ENCODE results near the gene TMEM178B.

The TMEM178B gene

GRCh38 chr7:141358386-141358785, 284.5 kb downstream of the TMEM178B start:
- no CpG with 5 or more reads among the region's 1 CpG for WGBS, 2 donors (ENCODE audit: extremely low coverage in 2 of 2, insufficient read length in 2 of 2, insufficient replicate concordance in 1 of 2)

GRCh38 chr7:141359262-141359661, 285.4 kb downstream of the TMEM178B start:
- Histone ChIP-seq H3K9me3 (replicated peaks in 1 of 2; ENCODE audit: control insufficient read depth in 2 of 2, insufficient read depth in 1 of 2, low read depth in 1 of 2, low read length in 2 of 2) (no peaks in the 10 kb centered on the region), H3K27me3 (ENCODE audit: control insufficient read depth in 3 of 3, insufficient read depth in 3 of 3, low read depth in 1 of 3, low read length in 3 of 3) (no peaks in the 10 kb centered on the region), H4K8ac (ENCODE audit: low read depth, low read length) (no peak overlapping the region), H2BK120ac (ENCODE audit: low read depth, low read length) (no peak overlapping the region), H3K18ac (ENCODE audit: low read length) (no peak overlapping the region), H2BK5ac (ENCODE audit: low read length) (no peak overlapping the region), H2BK12ac (ENCODE audit: low read length) (no peak overlapping the region), H3K4me3 (ENCODE audit: low read length in 2 of 2) (no peak overlapping the region), H2AK5ac (ENCODE audit: low read depth, low read length) (no peak overlapping the region), H3K23ac (ENCODE audit: low read depth, low read length, poor library complexity) (no peak overlapping the region), H3K4me1 (ENCODE audit: control insufficient read depth in 2 of 2, insufficient read depth in 1 of 2, low read depth in 1 of 2, low read length in 2 of 2) (peaks cover 0 to 23% of the 10 kb centered on the region in 2 donors), H3K36me3 (replicated peaks in 1 of 2; ENCODE audit: control insufficient read depth in 2 of 2, insufficient read depth in 2 of 2, low read length in 2 of 2) (no peaks in the 10 kb centered on the region), H3K79me1 (ENCODE audit: low read depth, low read length) (no peaks in the 10 kb centered on the region), H4K91ac (ENCODE audit: low read depth, low read length, poor library complexity) (no peak overlapping the region), H3K14ac (ENCODE audit: low read length) (no peak overlapping the region), H3K4me2 (ENCODE audit: insufficient read depth, low read length, poor library complexity, severe bottlenecking) (no peak overlapping the region), H2AFZ (ENCODE audit: low read length) (no peak overlapping the region), H2BK15ac (ENCODE audit: low read length) (no peak overlapping the region), H3K4ac (ENCODE audit: low read length) (no peak overlapping the region), H3K27ac (replicated peaks; ENCODE audit: low read length) (no peak overlapping the region), H3K9ac (ENCODE audit: low read depth, low read length, poor library complexity) (no peak overlapping the region)
- WGBS, 2 donors (ENCODE audit: extremely low coverage in 2 of 2, insufficient read length in 2 of 2, insufficient replicate concordance in 1 of 2): no CpG with 5 or more reads among the region's 3 CpGs
- DNase-seq (ENCODE audit: low spot score): no peak

More at GRCh38 chr7:141358386-141358785, 284.5 kb downstream of the TMEM178B start:
- Histone ChIP-seq H3K4me3 (ENCODE audit: low read length in 2 of 2) (no peak overlapping the region), H3K18ac (ENCODE audit: low read length) (no peak overlapping the region), H3K27ac (replicated peaks; ENCODE audit: low read length) (no peak overlapping the region), H2BK12ac (ENCODE audit: low read length) (no peak overlapping the region), H3K9ac (ENCODE audit: low read depth, low read length, poor library complexity) (no peak overlapping the region), H4K8ac (ENCODE audit: low read depth, low read length) (no peak overlapping the region), H2BK120ac (ENCODE audit: low read depth, low read length) (no peak overlapping the region), H3K9me3 (replicated peaks in 1 of 2; ENCODE audit: control insufficient read depth in 2 of 2, insufficient read depth in 1 of 2, low read depth in 1 of 2, low read length in 2 of 2) (no peaks in the 10 kb centered on the region), H3K4me2 (ENCODE audit: insufficient read depth, low read length, poor library complexity, severe bottlenecking) (no peak overlapping the region), H3K27me3 (ENCODE audit: control insufficient read depth in 3 of 3, insufficient read depth in 3 of 3, low read depth in 1 of 3, low read length in 3 of 3) (no peaks in the 10 kb centered on the region), H4K91ac (ENCODE audit: low read depth, low read length, poor library complexity) (no peak overlapping the region), H2AFZ (ENCODE audit: low read length) (no peak overlapping the region), H3K4me1 (ENCODE audit: control insufficient read depth in 2 of 2, insufficient read depth in 1 of 2, low read depth in 1 of 2, low read length in 2 of 2) (peaks cover 0 to 23% of the 10 kb centered on the region in 2 donors), H2BK15ac (ENCODE audit: low read length) (no peak overlapping the region), H3K14ac (ENCODE audit: low read length) (no peak overlapping the region), H2BK5ac (ENCODE audit: low read length) (no peak overlapping the region), H3K23ac (ENCODE audit: low read depth, low read length, poor library complexity) (no peak overlapping the region), H3K79me1 (ENCODE audit: low read depth, low read length) (no peaks in the 10 kb centered on the region), H3K36me3 (replicated peaks in 1 of 2; ENCODE audit: control insufficient read depth in 2 of 2, insufficient read depth in 2 of 2, low read length in 2 of 2) (no peaks in the 10 kb centered on the region), H2AK5ac (ENCODE audit: low read depth, low read length) (no peak overlapping the region), H3K4ac (ENCODE audit: low read length) (no peak overlapping the region)
- DNase-seq (ENCODE audit: low spot score): no peak

GRCh38 chr7:141359740-141360415, 286.0 kb downstream of the TMEM178B start:
- no peaks in the 10 kb centered on the region for H3K36me3 ChIP-seq (replicated peaks in 1 of 2; ENCODE audit: control insufficient read depth in 2 of 2, insufficient read depth in 2 of 2, low read length in 2 of 2)
- H3K4ac ChIP-seq (ENCODE audit: low read length): no peak overlapping the region
- H2BK5ac ChIP-seq (ENCODE audit: low read length): no peak overlapping the region
- no peak overlapping the region for H3K23ac ChIP-seq (ENCODE audit: low read depth, low read length, poor library complexity)
- no peaks in the 10 kb centered on the region for H3K9me3 ChIP-seq (replicated peaks in 1 of 2; ENCODE audit: control insufficient read depth in 2 of 2, insufficient read depth in 1 of 2, low read depth in 1 of 2, low read length in 2 of 2)
- H2BK12ac ChIP-seq (ENCODE audit: low read length): no peak overlapping the region
- no peak for DNase-seq (ENCODE audit: low spot score)
- H3K27me3 ChIP-seq (ENCODE audit: control insufficient read depth in 3 of 3, insufficient read depth in 3 of 3, low read depth in 1 of 3, low read length in 3 of 3): no peaks in the 10 kb centered on the region
- no peak overlapping the region for H4K91ac ChIP-seq (ENCODE audit: low read depth, low read length, poor library complexity)
- H2AK5ac ChIP-seq (ENCODE audit: low read depth, low read length): no peak overlapping the region
- H2BK120ac ChIP-seq (ENCODE audit: low read depth, low read length): no peak overlapping the region
- no peaks in the 10 kb centered on the region for H3K79me1 ChIP-seq (ENCODE audit: low read depth, low read length)
- H3K4me2 ChIP-seq (ENCODE audit: insufficient read depth, low read length, poor library complexity, severe bottlenecking): no peak overlapping the region
- H3K9ac ChIP-seq (ENCODE audit: low read depth, low read length, poor library complexity): no peak overlapping the region
- no peak overlapping the region for H2AFZ ChIP-seq (ENCODE audit: low read length)
- no CpG with 5 or more reads among the region's 5 CpGs for WGBS, 2 donors (ENCODE audit: extremely low coverage in 2 of 2, insufficient read length in 2 of 2, insufficient replicate concordance in 1 of 2)
- H2BK15ac ChIP-seq (ENCODE audit: low read length): no peak overlapping the region
- no peak overlapping the region for H3K14ac ChIP-seq (ENCODE audit: low read length)
- H4K8ac ChIP-seq (ENCODE audit: low read depth, low read length): no peak overlapping the region
- H3K4me1 ChIP-seq (ENCODE audit: control insufficient read depth in 2 of 2, insufficient read depth in 1 of 2, low read depth in 1 of 2, low read length in 2 of 2): peaks cover 0 to 21% of the 10 kb centered on the region in 2 donors
- no peak overlapping the region for H3K27ac ChIP-seq (replicated peaks; ENCODE audit: low read length)
- H3K18ac ChIP-seq (ENCODE audit: low read length): no peak overlapping the region
- H3K4me3 ChIP-seq (ENCODE audit: low read length in 2 of 2): no peak overlapping the region

DNA sequence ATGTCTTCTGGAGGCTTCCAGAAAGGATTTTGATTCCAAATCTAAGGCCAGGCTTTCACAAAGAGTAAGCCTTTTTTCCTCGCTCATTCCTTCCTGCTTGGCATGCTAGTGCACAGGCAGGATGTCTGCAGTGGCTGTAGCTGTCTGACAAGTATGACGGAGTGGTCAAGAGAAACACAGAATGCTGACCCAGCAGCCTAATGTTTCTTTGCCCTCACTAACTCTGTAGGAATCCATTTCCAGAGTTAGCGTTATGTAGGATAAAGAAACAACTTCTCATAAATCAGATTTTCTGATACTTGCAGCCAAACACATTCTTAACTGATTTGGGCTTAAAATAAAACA, 286.5 kb downstream of the TMEM178B start:
- Histone ChIP-seq H2BK12ac (ENCODE audit: low read length) (no peak overlapping the region), H3K4me1 (ENCODE audit: control insufficient read depth in 2 of 2, insufficient read depth in 1 of 2, low read depth in 1 of 2, low read length in 2 of 2) (peaks cover 0 to 18% of the 10 kb centered on the region in 2 donors), H4K8ac (ENCODE audit: low read depth, low read length) (no peak overlapping the region), H2BK120ac (ENCODE audit: low read depth, low read length) (no peak overlapping the region), H4K91ac (ENCODE audit: low read depth, low read length, poor library complexity) (no peak overlapping the region), H3K27ac (replicated peaks; ENCODE audit: low read length) (no peak overlapping the region), H3K4me2 (ENCODE audit: insufficient read depth, low read length, poor library complexity, severe bottlenecking) (no peak overlapping the region), H2BK5ac (ENCODE audit: low read length) (no peak overlapping the region), H3K9ac (ENCODE audit: low read depth, low read length, poor library complexity) (no peak overlapping the region), H3K36me3 (replicated peaks in 1 of 2; ENCODE audit: control insufficient read depth in 2 of 2, insufficient read depth in 2 of 2, low read length in 2 of 2) (no peaks in the 10 kb centered on the region), H3K4ac (ENCODE audit: low read length) (no peak overlapping the region), H3K27me3 (ENCODE audit: control insufficient read depth in 3 of 3, insufficient read depth in 3 of 3, low read depth in 1 of 3, low read length in 3 of 3) (no peaks in the 10 kb centered on the region), H3K23ac (ENCODE audit: low read depth, low read length, poor library complexity) (no peak overlapping the region), H2AFZ (ENCODE audit: low read length) (no peak overlapping the region), H2BK15ac (ENCODE audit: low read length) (no peak overlapping the region), H3K79me1 (ENCODE audit: low read depth, low read length) (no peaks in the 10 kb centered on the region), H2AK5ac (ENCODE audit: low read depth, low read length) (no peak overlapping the region), H3K4me3 (ENCODE audit: low read length in 2 of 2) (no peak overlapping the region), H3K18ac (ENCODE audit: low read length) (no peak overlapping the region), H3K9me3 (replicated peaks in 1 of 2; ENCODE audit: control insufficient read depth in 2 of 2, insufficient read depth in 1 of 2, low read depth in 1 of 2, low read length in 2 of 2) (no peaks in the 10 kb centered on the region), H3K14ac (ENCODE audit: low read length) (no peak overlapping the region)
- WGBS, 2 donors (ENCODE audit: extremely low coverage in 2 of 2, insufficient read length in 2 of 2, insufficient replicate concordance in 1 of 2): no CpG with 5 or more reads among the region's 3 CpGs
- no peak for DNase-seq (ENCODE audit: low spot score)
